Fibroblast of upper back skin (primary cell): Measurements from ENCODE around the gene TRPM3.
A peak's percentile ranks its signal among the peaks of the same experiment; 100 is the strongest.

Source experiments
- DNase-seq: peaks from one replicate; pipeline ENCODE4 v3.0.0-alpha.2; 2013

TRPM3 gene

GRCh38 chr9:70881333-70881732 is 240.1 kb downstream of the TRPM3 start:
- DNase-seq: no peak

DNA sequence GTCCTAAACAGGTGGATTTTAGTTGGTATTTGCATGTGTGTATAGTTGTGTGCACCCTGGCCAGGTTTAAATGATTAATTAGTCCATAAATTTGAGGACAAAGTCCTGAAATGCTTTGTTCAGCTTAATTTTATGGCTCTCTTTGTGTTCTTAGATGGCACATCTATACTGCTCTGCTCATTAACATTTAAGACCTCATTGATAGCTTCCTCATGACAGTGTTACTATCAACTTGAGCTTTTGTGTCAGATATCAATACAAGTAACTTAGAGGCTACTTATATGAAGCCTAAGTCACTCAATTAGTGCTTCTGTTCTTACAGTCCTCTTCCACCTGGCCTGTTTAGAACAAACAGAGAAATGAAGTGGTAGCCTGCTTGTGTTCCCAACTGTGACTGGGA is 240.9 kb downstream of the TRPM3 start:
- no peak for DNase-seq

DNA sequence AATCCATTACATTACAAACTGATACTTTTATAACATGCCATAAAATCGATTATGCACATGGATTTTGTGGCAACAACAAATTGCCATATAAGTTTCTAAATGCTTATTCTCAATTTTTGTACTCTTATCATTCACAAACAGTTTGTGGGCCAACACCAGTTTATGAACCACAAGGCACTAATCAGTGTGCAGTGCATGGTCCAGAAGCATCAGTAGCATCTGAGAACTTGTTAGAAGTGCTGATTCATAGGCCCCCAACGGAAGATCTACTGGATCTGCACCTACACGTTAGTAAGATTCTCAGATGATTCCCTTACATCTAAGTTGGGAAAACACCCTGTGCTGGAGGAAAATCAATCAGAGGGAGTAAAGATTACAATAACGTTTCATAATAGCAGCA is 242.8 kb downstream of the TRPM3 start:
- DNase-seq: no peak

DNA sequence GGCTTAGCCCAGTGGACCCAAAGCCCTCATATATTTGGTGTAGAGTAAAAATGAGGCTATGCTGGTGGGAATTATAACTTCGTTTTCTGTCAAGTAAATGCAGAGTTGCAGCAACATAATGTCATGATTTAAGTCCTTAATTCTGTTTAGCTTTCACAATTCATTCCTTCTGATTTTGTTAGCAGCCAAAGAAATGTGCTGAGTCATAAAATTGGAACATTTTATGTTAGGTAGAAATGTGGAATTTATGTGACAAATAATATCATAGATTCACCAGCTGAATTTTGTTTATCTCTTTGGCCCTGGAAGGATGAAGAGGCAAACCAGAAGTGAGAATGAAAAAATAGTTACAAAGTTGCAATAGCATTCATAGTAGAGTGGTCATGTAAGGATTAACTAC is 247.0 kb downstream of the TRPM3 start:
- peak; percentile 10 for DNase-seq

GRCh38 chr9:70873506-70873905 is 247.9 kb downstream of the TRPM3 start:
- no peak for DNase-seq

DNA sequence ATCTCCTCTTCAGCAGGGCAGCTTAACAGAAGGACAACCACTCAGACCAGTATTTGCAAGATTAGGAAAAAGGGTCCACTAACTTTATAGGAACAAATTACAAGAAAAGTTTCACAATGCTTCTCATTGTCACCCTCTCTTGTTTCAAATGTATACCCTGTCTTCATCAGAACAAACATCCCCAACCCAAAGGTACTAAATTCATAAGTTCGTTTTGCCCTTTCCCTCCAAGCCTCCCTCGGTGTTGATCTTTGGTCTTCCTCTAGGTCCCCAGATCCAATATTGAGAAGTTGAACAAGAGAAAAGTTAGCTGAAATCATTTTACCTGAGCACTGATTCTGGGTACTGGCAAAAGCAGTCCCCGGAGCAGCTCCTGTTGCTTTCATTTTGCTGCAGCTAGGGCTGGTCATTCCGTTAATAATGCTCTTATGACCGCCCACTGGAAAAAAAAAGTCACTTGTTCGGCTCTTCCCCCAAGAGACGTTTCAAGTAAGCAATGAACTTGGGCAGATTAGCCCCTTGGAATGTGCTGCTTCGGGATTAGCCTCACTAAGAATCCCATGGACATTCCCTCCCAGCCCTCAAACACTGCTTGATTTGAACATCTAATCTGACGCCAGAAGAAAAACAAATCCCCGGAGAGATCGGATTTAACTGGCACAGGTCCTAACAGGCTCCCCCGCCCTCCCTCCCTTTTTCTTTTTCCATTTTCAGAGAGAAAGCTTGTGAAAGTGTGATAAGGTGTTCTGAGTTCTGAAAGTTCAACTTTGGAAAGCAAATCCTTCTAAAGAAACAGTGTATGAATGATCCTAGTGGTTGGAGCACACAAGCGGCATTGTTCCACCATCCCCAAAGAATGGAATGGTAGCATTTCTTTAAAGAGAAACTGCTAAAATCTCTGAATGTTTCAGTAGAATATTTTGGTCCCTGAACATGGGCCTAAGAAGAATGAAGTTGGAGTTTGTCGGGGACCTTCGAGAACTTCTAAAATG is 252.5 kb downstream of the TRPM3 start:
- no peak for DNase-seq

DNA sequence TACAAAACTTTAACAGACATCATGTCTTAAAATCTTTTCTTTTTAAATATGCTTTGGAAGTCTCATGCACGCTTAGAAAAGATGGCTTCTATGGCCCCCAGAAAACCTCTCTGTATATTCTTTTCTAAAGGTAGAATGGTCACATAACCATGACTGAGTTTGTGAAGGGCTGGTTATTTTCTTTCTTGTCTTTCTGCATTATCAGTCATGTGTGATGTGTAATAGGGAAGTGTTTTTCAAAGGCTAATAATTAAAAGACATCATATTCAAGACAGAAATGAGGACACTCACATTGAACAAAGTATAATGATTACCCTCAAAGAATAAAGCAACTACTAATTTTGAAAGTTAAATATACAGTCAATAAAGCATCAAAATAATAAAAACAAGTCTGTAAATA is 253.4 kb downstream of the TRPM3 start:
- no peak for DNase-seq

GRCh38 chr9:70865471-70865870 is 255.9 kb downstream of the TRPM3 start:
- no peak for DNase-seq

DNA sequence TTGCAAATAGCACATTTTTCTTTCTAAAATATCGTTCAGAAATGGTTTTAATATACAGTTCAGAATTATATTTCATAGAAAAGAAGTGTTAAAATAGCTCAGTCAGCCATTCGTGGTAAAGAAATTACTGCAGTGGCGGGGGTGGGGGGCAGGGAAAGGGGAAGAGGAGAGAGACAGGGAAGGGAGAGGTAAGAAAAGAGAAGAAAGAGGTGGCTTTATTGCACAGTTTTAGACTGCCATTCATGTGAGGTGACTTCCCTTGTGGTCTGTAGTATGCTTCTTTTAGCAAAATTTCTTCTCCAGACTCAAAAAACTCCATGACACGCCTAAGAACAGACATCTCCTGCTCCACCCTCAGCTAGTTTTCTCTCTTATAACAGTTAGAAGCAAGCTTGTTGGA is 259.6 kb downstream of the TRPM3 start:
- no peak for DNase-seq

GRCh38 chr9:70861376-70861775 is 260.0 kb downstream of the TRPM3 start:
- no peak for DNase-seq

- no peak for DNase-seq
These were observed 261.7 kb downstream of the TRPM3 start for GRCh38 chr9:70859694-70860093.

- no peak for DNase-seq
These were observed 265.0 kb downstream of the TRPM3 start for GRCh38 chr9:70856411-70856810.

DNA sequence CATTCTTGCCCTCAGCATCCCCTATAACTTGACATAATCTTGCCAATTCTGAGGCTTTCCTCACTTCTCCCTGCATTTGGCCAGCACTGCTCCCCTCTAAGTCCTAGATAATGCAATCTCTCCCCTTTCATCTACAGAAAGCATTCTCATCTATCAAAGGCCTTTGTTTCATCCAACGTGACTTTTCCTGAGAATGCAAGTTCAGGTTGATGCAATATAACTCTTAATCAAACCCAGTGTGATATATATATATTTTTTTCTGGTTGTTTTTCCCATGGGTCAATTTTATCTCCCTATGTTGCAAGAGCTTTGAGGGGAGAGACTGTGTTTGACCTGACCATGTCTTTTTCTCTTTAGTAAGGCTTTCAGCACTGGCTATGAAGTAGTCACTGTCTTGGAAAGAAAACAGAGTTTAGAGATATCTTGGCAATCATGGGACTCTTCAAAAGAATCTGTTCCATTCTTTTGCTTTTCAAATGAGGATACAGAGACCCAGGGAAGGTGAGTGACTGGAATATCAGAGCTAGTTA is 268.6 kb downstream of the TRPM3 start:
- DNase-seq: peak; percentile 23

DNA sequence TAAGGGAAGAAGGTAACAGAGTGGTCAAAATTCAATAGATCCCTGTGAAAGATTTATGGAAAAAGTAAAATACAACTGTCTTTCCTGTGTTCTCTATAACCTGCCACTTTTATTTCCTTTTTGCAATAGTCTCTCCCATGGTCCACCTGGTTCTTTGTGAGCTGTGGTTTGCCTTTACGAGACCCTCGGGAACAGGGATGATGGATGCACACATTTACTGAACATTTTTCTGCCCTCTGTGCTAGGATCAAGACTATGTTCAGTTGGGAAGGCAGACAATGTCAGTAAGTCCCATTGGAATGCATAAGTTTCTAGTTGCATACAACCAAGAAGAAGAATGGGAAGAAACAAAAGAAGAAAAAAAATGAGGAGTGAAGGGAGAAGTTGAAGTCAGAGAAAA is 281.2 kb downstream of the TRPM3 start:
- no peak for DNase-seq

DNA sequence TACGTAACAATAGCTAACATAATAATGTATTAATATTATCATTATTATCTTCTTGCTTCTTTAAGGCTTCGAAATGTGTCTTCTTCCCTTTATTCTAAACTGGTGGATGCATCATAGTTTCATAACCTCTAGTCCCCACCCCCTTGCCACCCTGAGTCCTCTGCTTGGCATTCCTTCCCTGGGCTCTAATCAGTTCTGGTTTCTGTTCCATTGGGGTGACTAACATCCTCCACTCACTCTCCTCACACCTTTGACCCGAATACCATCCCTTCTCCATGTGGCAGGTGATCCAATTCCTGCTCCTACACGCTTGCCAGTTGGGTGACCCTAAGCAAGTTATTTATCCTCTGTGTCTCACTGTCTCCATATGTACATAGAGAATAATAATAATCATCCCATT is 286.1 kb downstream of the TRPM3 start:
- no peak for DNase-seq

DNA sequence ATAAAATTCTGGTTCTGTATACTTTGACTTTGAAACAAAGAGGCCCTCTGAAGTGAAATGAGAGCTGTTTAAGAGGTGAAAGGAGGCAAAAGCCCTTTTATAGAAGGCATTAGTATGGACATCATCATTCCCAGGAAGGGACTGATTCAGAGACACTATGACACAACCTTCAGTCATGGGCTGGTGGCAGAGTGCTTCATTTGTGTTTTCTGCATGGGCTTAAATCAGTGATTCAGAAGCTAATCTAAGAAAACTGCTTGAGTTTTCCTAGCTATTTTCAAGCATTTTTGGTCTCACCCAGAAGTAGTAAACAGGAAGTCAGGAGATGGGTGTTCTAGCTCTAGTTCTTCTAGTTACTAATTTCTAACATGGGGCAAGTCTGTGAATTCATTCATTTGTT is 288.9 kb downstream of the TRPM3 start:
- no peak for DNase-seq

- DNase-seq: no peak
These were observed 290.8 kb downstream of the TRPM3 start for GRCh38 chr9:70830618-70831017.

DNA sequence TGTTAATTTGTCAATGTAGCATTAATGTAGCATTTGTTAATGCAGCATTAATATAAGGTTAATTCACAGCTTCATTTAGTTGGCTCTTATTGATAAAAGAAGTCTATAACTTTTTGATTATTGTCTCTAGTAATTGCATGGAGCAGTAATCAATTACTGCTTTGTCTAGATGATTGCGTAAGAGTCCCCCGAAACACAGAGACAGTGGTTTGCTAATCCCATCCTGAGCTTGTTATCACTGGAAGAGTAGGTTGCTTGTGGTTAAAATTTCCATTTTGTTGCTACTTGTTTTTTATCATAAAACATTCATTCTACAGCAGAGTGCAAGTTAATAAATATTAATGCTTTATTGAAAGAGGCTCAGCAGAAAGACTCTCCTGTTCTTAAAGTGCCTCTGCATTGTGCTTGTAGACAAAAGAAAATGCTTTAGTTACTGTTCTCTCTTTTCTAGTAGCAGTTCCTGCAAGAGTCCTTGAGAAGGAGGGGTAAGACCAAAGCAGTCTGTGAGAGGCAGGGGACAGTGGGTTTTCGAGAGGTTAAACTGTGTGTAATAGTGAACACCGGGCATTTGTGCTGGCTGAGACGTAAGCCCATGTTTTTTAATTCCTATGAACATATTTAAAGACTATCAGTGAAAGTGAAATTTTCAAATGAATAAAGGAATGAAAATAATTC is 291.7 kb downstream of the TRPM3 start:
- no peak for DNase-seq

- DNase-seq: no peak
These were observed 294.9 kb downstream of the TRPM3 start for GRCh38 chr9:70826562-70826961.

- no peak for DNase-seq
These were observed 298.1 kb downstream of the TRPM3 start for GRCh38 chr9:70823284-70823683.

DNA sequence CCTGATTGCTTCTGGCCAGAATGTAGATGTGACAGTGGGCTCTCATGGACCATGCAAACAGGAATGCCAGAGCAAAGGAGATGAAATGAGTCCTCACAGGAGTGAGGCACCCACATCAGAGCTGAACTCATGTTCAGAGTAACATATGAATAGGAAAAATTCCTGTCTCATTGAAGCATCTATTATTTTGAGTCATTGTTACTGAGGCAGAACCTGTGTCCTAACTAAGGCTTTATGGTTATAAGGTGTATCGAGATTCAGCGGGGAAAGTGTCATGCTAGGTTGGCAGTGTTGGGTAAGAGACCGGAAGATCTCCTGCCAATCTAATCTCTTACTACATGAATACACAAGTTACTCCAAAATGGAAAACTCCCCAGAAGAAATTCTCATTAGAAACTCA is 304.1 kb downstream of the TRPM3 start:
- DNase-seq: no peak

- DNase-seq: no peak
These were observed 304.5 kb downstream of the TRPM3 start for GRCh38 chr9:70816891-70817290.

DNA sequence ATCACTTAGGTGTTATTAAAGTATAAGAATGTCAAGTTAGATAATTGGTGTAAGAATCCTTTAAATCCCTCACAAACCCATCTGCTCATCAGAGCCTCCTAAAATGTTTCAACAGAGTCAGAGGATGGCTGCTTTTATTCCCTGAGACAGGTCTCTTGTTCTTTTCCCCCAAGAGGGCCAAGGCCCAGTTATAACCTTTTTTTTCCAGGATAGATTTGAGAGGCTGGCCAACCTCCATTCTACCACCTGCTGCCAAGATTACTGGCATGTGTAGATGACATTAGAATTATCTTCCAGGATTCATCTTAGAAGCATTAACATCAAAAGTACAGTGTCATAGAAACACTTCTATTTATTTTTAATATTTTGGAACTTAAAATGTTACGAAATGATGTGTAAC is 305.1 kb downstream of the TRPM3 start:
- no peak for DNase-seq

DNA sequence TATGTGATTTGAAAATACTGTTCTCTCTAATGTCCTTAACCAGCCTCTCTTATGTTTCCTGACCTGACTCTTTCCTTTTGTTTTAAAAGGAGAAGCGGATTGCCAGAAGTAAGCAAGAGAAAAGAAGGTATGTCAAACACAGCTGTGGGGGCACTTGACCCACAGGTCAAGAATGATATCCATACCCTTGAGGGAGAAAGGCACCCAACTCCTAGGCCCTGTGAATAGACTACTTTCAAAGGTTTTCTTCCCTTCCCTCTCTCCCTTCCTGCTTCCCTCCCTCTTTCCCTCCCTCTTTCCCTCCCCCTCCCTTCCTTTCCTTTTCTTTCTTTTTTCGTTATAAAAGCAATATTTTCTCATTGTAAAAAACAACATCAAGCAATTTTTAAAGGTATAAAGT is 306.8 kb downstream of the TRPM3 start:
- no peak for DNase-seq
